HG03025 (cell line): ENCODE data around the gene RASSF5.
A peak's percentile ranks its signal among the peaks of the same experiment; 100 is the strongest.
"Not testable (repeated sequence)": the region's sequence is repeated elsewhere in the genome, so short reads cannot be mapped to it uniquely, and the experiment has no call there.

Experiments
- ATAC-seq: cut with Tn5 transposase; IDR thresholded peaks from one replicate; pipeline ENCODE4 v1.9.1; 2021; ENCODE audit warnings: mild to moderate bottlenecking, moderate library complexity; ENCODE audit not compliant: unreplicated experiment, low FRiP score

Gene RASSF5

GRCh38 chr1:206608108-206608698, 100.9 kb downstream of the RASSF5 start:
- no peak for ATAC-seq

- no peak for ATAC-seq
Measured at GRCh38 chr1:206609229-206609991, 102.1 kb downstream of the RASSF5 start.

GRCh38 chr1:206612129-206612876, 105.0 kb downstream of the RASSF5 start, which contains the start of gene EIF2D:
TSS of gene EIF2D (minus strand) at chr1:206612465. CDS start at chr1:206612342, 123 bp downstream.
- peak; percentile 79 for ATAC-seq

GRCh38 chr1:206626396-206626795, 119.1 kb downstream of the RASSF5 start:
- ATAC-seq = not testable (repeated sequence)

GRCh38 chr1:206628916-206629315, 121.6 kb downstream of the RASSF5 start:
- no peak for ATAC-seq

- no peak for ATAC-seq
Measured at GRCh38 chr1:206631085-206631509, 123.8 kb downstream of the RASSF5 start.

- ATAC-seq = no peak
Measured at GRCh38 chr1:206633708-206634121, 126.4 kb downstream of the RASSF5 start.

- no peak for ATAC-seq
Measured at GRCh38 chr1:206634365-206635079, 127.2 kb downstream of the RASSF5 start.

- ATAC-seq = peak; percentile 87
Measured at GRCh38 chr1:206635080-206635977, 128.0 kb downstream of the RASSF5 start, which contains the start of gene DYRK3. TSS of gene DYRK3 (plus strand) at chr1:206635536. CDS start at chr1:206635704, 168 bp downstream.

GRCh38 chr1:206635978-206636345, 128.6 kb downstream of the RASSF5 start:
- ATAC-seq = peak; percentile 3

GRCh38 chr1:206636671-206637070, 129.3 kb downstream of the RASSF5 start:
- ATAC-seq = no peak

GRCh38 chr1:206637605-206638004, 130.3 kb downstream of the RASSF5 start:
- no peak for ATAC-seq
